ENCODE measurements around the gene MYT1. TPM values are rescaled to one million over a fixed set of nuclear protein-coding genes. Genes with fewer than 3 reads are reported as not detected.

Gene MYT1
- total RNA-seq, 1 donor from 2014 or later: 1.2 TPM

DNA sequence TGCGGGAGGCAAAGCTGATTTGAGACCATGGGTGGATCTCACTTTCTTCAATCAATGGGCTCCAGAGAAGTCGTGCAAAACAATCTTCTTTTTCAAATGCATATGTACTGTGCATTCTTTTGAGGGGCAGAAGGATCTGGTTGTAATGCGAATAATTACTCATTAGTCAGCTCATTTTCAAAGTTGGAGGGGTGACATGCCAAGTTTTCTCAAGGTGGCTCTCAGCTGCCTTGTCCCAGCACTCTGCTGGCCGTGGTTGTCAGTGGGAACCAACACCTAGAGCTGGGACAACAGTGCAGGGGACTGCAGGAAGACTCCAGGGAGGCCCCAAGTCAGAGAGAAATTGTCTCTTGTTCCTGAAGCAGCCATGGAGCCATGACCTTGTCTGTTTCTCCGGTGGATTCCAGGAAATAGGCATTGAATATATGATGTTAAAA is 25.3 kb downstream of the MYT1 start:
- Mint-ChIP-seq H3K9me3 (peaks cover 13% of the 10 kb centered on the region), H3K27me3 (ENCODE audit: insufficient read depth, low read depth) (peaks cover 13% of the 10 kb centered on the region), H3K4me3 (peak overlapping the region; percentile 75), H3K36me3 (peaks cover 2% of the 10 kb centered on the region), H3K27ac (peak overlapping the region; percentile 94), H3K4me1 (peaks cover 45% of the 10 kb centered on the region)
- Histone ChIP-seq H2AFZ (replicated peaks) (no peak overlapping the region), H3K9me3 (ENCODE audit: low read depth) (no peaks in the 10 kb centered on the region), H3K4me2 (no peak overlapping the region), H3F3A (ENCODE audit: low read depth) (peaks cover 15% of the 10 kb centered on the region), H3K27me3 (no peaks in the 10 kb centered on the region), H3K9ac (no peak overlapping the region), H4K20me1 (ENCODE audit: low read depth) (peaks cover 19% of the 10 kb centered on the region), H3K4me1 (peaks cover 22% of the 10 kb centered on the region), H3K27ac (no peak overlapping the region), H3K36me3 (no peaks in the 10 kb centered on the region), H3K79me2 (ENCODE audit: low read depth) (no peaks in the 10 kb centered on the region), H3K4me3 (no peak overlapping the region)
- no peak for TF ChIP-seq EZH2phosphoT487 (IDR thresholded peaks at IDR 0.05)
- no peak for TF ChIP-seq EZH2 (IDR thresholded peaks at IDR 0.05)
- TF ChIP-seq, protein P1, sequence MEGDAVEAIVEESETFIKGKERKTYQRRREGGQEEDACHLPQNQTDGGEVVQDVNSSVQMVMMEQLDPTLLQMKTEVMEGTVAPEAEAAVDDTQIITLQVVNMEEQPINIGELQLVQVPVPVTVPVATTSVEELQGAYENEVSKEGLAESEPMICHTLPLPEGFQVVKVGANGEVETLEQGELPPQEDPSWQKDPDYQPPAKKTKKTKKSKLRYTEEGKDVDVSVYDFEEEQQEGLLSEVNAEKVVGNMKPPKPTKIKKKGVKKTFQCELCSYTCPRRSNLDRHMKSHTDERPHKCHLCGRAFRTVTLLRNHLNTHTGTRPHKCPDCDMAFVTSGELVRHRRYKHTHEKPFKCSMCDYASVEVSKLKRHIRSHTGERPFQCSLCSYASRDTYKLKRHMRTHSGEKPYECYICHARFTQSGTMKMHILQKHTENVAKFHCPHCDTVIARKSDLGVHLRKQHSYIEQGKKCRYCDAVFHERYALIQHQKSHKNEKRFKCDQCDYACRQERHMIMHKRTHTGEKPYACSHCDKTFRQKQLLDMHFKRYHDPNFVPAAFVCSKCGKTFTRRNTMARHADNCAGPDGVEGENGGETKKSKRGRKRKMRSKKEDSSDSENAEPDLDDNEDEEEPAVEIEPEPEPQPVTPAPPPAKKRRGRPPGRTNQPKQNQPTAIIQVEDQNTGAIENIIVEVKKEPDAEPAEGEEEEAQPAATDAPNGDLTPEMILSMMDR (IDR thresholded peaks at IDR 0.05): no peak
- DNase-seq (ENCODE audit: low spot score): no peak

DNA sequence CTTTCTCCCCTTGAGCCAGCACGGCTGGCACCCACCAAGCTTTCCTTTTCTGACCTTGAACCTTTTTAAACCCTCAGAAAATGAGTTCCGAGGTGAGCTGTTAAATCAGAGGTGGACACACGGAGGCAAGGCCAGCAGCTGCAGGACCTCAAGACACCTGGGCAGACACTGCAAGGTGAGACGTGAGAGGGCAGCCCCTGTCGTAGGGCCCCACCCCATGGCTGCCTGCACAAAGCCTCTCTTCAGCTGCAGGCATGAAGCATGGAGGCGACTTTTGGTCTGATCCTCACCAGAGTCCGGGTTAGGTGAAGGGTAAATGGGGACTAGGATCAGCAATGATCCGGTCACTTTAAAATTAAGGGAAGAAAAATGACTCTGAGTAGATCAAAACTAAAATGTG is 25.7 kb downstream of the MYT1 start:
- Histone ChIP-seq H3F3A (ENCODE audit: low read depth) (peaks cover 15% of the 10 kb centered on the region), H3K9ac (no peak overlapping the region), H3K9me3 (ENCODE audit: low read depth) (no peaks in the 10 kb centered on the region), H3K79me2 (ENCODE audit: low read depth) (no peaks in the 10 kb centered on the region), H4K20me1 (ENCODE audit: low read depth) (peaks cover 19% of the 10 kb centered on the region), H3K4me3 (no peak overlapping the region), H3K4me2 (no peak overlapping the region), H2AFZ (replicated peaks) (no peak overlapping the region), H3K36me3 (no peaks in the 10 kb centered on the region), H3K4me1 (peaks cover 22% of the 10 kb centered on the region), H3K27ac (no peak overlapping the region), H3K27me3 (no peaks in the 10 kb centered on the region)
- Mint-ChIP-seq H3K4me3 (no peak overlapping the region), H3K36me3 (peaks cover 1% of the 10 kb centered on the region), H3K27ac (no peak overlapping the region), H3K4me1 (peaks cover 45% of the 10 kb centered on the region), H3K27me3 (ENCODE audit: insufficient read depth, low read depth) (peaks cover 14% of the 10 kb centered on the region), H3K9me3 (peaks cover 13% of the 10 kb centered on the region)
- TF ChIP-seq EZH2phosphoT487 (IDR thresholded peaks at IDR 0.05) (no peak), EZH2 (IDR thresholded peaks at IDR 0.05) (no peak)
- TF ChIP-seq, protein P1 (IDR thresholded peaks at IDR 0.05): no peak
- no peak for DNase-seq (ENCODE audit: low spot score)

DNA sequence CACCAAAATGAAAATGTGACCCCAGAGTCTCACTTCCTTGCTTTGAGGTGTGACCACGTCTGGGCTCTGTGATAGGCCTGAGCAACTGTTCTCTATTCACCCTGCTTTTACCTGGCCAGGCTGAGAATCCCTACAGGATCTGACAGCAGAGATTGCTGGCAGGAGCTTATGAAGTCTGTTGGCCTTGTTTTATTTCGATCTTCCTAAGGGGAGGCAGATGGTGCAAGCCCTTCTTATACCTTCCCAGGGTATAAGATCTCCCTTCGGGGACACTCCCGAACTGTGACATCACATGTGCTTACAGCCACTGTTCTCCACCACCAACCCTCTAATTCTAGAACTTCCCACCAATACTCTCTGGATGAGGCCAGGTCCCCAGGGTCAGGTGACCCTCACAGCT is 26.8 kb downstream of the MYT1 start:
- no peak for TF ChIP-seq EZH2phosphoT487 (IDR thresholded peaks at IDR 0.05)
- no peaks in the 10 kb centered on the region for H3K27me3 ChIP-seq
- no peak overlapping the region for H2AFZ ChIP-seq (replicated peaks)
- Mint-ChIP-seq H3K4me3 (no peak overlapping the region), H3K27ac (no peak overlapping the region), H3K4me1 (peaks cover 48% of the 10 kb centered on the region), H3K27me3 (ENCODE audit: insufficient read depth, low read depth) (peaks cover 17% of the 10 kb centered on the region), H3K36me3 (no peaks in the 10 kb centered on the region), H3K9me3 (peaks cover 10% of the 10 kb centered on the region)
- no peak for DNase-seq (ENCODE audit: low spot score)
- no peaks in the 10 kb centered on the region for H3K36me3 ChIP-seq
- H3K9ac ChIP-seq: no peak overlapping the region
- peaks cover 22% of the 10 kb centered on the region for H3K4me1 ChIP-seq
- H3K27ac ChIP-seq: no peak overlapping the region
- no peaks in the 10 kb centered on the region for H3K9me3 ChIP-seq (ENCODE audit: low read depth)
- H3K79me2 ChIP-seq (ENCODE audit: low read depth): no peaks in the 10 kb centered on the region
- H3K4me2 ChIP-seq: no peak overlapping the region
- H3F3A ChIP-seq (ENCODE audit: low read depth): peaks cover 15% of the 10 kb centered on the region
- no peak overlapping the region for H3K4me3 ChIP-seq
- H4K20me1 ChIP-seq (ENCODE audit: low read depth): peaks cover 21% of the 10 kb centered on the region

DNA sequence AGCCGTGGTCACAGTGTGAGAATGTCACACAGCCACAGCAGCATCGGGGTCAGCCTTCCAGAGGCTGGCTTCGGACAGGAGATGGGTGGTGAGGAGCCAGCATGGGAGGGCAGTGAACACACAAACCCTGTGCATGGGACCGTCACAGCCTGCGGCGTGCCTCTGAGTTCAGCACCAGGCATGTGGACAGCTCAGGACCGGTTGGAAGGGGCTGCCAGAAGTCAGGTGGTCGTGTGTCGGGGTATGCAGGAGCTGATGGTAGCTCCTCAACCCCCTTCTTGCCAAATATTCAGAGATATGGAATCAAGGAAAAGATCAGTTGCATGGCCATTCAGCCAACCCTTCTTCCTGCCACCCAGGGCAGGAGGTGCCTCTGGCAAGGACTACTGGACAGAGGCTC is 28.2 kb downstream of the MYT1 start:
- peak; percentile 79 for DNase-seq (ENCODE audit: low spot score)
- Mint-ChIP-seq H3K27me3 (ENCODE audit: insufficient read depth, low read depth) (peaks cover 19% of the 10 kb centered on the region), H3K27ac (no peak overlapping the region), H3K4me3 (peak overlapping the region; percentile 24), H3K36me3 (no peaks in the 10 kb centered on the region), H3K4me1 (peaks cover 55% of the 10 kb centered on the region), H3K9me3 (peaks cover 6% of the 10 kb centered on the region)
- Histone ChIP-seq H4K20me1 (ENCODE audit: low read depth) (peaks cover 24% of the 10 kb centered on the region), H3F3A (ENCODE audit: low read depth) (peaks cover 4% of the 10 kb centered on the region), H3K9ac (no peak overlapping the region), H3K27ac (no peak overlapping the region), H3K4me3 (no peak overlapping the region), H3K27me3 (no peaks in the 10 kb centered on the region), H3K4me2 (no peak overlapping the region), H3K9me3 (ENCODE audit: low read depth) (no peaks in the 10 kb centered on the region), H2AFZ (replicated peaks) (no peak overlapping the region), H3K79me2 (ENCODE audit: low read depth) (no peaks in the 10 kb centered on the region), H3K36me3 (no peaks in the 10 kb centered on the region), H3K4me1 (peaks cover 22% of the 10 kb centered on the region)
- TF ChIP-seq, protein P1 (IDR thresholded peaks at IDR 0.05): no peak
- no peak for TF ChIP-seq EZH2phosphoT487 (IDR thresholded peaks at IDR 0.05)
- TF ChIP-seq EZH2 (IDR thresholded peaks at IDR 0.05): no peak

Measured in neural progenitor cell (in vitro differentiated cells).